ENCODE data around the gene WASF3. TPM values are rescaled to one million over a fixed set of nuclear protein-coding genes. Genes with fewer than 3 reads are reported as not detected.

The WASF3 gene
- total and polyA plus RNA-seq, 4 donors, result 0.82 to 4.9 (median 2.3) TPM

DNA sequence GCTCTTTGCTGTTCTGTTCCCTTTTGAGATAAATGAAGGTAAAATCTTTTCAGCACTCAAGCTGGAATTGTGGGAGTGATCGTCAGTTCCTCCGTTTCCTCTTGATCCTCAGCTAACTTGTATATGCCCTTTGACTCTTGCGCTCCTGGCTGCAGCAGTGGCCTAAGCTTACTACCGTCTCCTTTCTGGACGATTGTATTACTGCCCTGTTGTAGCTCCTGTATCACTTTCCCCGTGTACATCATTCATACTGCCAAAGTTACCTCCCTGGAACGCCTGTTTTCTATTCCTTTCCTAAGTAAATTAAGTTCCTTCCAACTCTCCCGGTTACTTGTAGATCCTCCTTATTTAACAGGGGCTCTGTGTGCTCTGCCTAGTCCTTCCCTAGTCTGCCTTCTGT is 36.9 kb downstream of the WASF3 start:
- peaks cover 0 to 3% (median 0%) of the 10 kb centered on the region in 4 donors for H3K9me3 ChIP-seq (ENCODE audit: control insufficient read depth in 4 of 4, low read length in 3 of 4)
- no peaks in the 10 kb centered on the region for H3K27me3 ChIP-seq (ENCODE audit: control insufficient read depth in 4 of 4, insufficient read depth in 4 of 4, low read length in 3 of 4)
- no peak overlapping the region for H3K4me3 ChIP-seq (ENCODE audit: low read depth in 1 of 3, low read length in 3 of 3)
- no peak for DNase-seq (ENCODE audit: low spot score)
- 77% methylated on average over 8 of the region's 8 CpGs for WGBS
- H3K9ac ChIP-seq (ENCODE audit: low read depth in 1 of 2, low read length in 2 of 2), result no peak overlapping the region
- H3K4me1 ChIP-seq (ENCODE audit: control insufficient read depth in 4 of 4, insufficient read depth in 4 of 4, low read length in 3 of 4), result peaks cover 0 to 27% (median 16%) of the 10 kb centered on the region in 4 donors
- no peak overlapping the region for H3K27ac ChIP-seq (ENCODE audit: low read depth in 1 of 2, low read length in 2 of 2)
- TF ChIP-seq HNF4A (conservative IDR thresholded peaks at IDR 0.05), result no peak
- no peak for TF ChIP-seq FOXA2 (IDR thresholded peaks at IDR 0.05)
- no peak for TF ChIP-seq EGR1 (IDR thresholded peaks at IDR 0.05; ENCODE audit: low read depth in 2 of 2)
- TF ChIP-seq YY1 (IDR thresholded peaks at IDR 0.05), result no peak
- TF ChIP-seq, protein P1, sequence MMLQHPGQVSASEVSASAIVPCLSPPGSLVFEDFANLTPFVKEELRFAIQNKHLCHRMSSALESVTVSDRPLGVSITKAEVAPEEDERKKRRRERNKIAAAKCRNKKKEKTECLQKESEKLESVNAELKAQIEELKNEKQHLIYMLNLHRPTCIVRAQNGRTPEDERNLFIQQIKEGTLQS (IDR thresholded peaks at IDR 0.05), result no peak
- TF ChIP-seq, protein P2, sequence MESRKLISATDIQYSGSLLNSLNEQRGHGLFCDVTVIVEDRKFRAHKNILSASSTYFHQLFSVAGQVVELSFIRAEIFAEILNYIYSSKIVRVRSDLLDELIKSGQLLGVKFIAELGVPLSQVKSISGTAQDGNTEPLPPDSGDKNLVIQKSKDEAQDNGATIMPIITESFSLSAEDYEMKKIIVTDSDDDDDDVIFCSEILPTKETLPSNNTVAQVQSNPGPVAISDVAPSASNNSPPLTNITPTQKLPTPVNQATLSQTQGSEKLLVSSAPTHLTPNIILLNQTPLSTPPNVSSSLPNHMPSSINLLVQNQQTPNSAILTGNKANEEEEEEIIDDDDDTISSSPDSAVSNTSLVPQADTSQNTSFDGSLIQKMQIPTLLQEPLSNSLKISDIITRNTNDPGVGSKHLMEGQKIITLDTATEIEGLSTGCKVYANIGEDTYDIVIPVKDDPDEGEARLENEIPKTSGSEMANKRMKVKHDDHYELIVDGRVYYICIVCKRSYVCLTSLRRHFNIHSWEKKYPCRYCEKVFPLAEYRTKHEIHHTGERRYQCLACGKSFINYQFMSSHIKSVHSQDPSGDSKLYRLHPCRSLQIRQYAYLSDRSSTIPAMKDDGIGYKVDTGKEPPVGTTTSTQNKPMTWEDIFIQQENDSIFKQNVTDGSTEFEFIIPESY (IDR thresholded peaks at IDR 0.05), result no peak
- no peak for TF ChIP-seq SP1 (IDR thresholded peaks at IDR 0.05)
- TF ChIP-seq, protein P3, sequence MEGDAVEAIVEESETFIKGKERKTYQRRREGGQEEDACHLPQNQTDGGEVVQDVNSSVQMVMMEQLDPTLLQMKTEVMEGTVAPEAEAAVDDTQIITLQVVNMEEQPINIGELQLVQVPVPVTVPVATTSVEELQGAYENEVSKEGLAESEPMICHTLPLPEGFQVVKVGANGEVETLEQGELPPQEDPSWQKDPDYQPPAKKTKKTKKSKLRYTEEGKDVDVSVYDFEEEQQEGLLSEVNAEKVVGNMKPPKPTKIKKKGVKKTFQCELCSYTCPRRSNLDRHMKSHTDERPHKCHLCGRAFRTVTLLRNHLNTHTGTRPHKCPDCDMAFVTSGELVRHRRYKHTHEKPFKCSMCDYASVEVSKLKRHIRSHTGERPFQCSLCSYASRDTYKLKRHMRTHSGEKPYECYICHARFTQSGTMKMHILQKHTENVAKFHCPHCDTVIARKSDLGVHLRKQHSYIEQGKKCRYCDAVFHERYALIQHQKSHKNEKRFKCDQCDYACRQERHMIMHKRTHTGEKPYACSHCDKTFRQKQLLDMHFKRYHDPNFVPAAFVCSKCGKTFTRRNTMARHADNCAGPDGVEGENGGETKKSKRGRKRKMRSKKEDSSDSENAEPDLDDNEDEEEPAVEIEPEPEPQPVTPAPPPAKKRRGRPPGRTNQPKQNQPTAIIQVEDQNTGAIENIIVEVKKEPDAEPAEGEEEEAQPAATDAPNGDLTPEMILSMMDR (IDR thresholded peaks at IDR 0.05; ENCODE audit: low read depth, low read length, missing input control), result no peak
- no peak for TF ChIP-seq RXRA (IDR thresholded peaks at IDR 0.05)
- no peak for TF ChIP-seq TAF1 (conservative IDR thresholded peaks at IDR 0.05)
- TF ChIP-seq, protein P4, sequence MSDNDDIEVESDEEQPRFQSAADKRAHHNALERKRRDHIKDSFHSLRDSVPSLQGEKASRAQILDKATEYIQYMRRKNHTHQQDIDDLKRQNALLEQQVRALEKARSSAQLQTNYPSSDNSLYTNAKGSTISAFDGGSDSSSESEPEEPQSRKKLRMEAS (IDR thresholded peaks at IDR 0.05), result no peak
- H3K36me3 ChIP-seq (ENCODE audit: control insufficient read depth in 4 of 4, insufficient read depth in 3 of 4, low read depth in 1 of 4, low read length in 3 of 4), result no peaks in the 10 kb centered on the region

DNA sequence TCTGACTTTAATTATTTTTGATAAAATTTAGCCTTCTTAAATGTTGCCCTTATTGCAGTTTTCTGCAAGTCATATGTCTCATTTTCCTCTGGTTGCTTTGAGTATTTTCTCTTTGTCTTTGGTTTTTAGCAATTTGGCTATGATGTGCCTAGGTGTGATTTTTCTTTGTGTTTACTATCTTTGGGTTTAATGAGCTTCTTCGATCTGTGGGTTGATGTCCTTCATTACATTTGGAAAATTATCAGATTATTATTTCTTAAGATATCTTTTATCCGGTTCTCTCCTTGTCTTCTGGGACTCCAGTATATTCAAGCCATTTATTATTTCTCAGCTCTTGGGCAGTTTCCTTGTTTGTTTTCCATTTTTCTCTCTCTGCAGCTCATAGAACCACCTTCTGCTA is 39.0 kb downstream of the WASF3 start:
- no peaks in the 10 kb centered on the region for H3K36me3 ChIP-seq (ENCODE audit: control insufficient read depth in 4 of 4, insufficient read depth in 3 of 4, low read depth in 1 of 4, low read length in 3 of 4)
- H3K9ac ChIP-seq (ENCODE audit: low read depth in 1 of 2, low read length in 2 of 2), result no peak overlapping the region
- peaks cover 0 to 10% (median 2%) of the 10 kb centered on the region in 4 donors for H3K4me1 ChIP-seq (ENCODE audit: control insufficient read depth in 4 of 4, insufficient read depth in 4 of 4, low read length in 3 of 4)
- no peak for DNase-seq (ENCODE audit: low spot score)
- H3K27ac ChIP-seq (ENCODE audit: low read depth in 1 of 2, low read length in 2 of 2), result no peak overlapping the region
- H3K4me3 ChIP-seq (ENCODE audit: low read depth in 1 of 3, low read length in 3 of 3), result no peak overlapping the region
- WGBS, result over 99% methylated on average over 2 of the region's 2 CpGs
- peaks cover 0 to 3% (median 0%) of the 10 kb centered on the region in 4 donors for H3K9me3 ChIP-seq (ENCODE audit: control insufficient read depth in 4 of 4, low read length in 3 of 4)
- H3K27me3 ChIP-seq (ENCODE audit: control insufficient read depth in 4 of 4, insufficient read depth in 4 of 4, low read length in 3 of 4), result no peaks in the 10 kb centered on the region
- TF ChIP-seq FOXA1 (IDR thresholded peaks at IDR 0.05) (no peak), TAF1 (conservative IDR thresholded peaks at IDR 0.05) (no peak), YY1 (IDR thresholded peaks at IDR 0.05) (no peak), HNF4G (IDR thresholded peaks at IDR 0.05) (no peak), FOXA2 (IDR thresholded peaks at IDR 0.05) (no peak), EGR1 (IDR thresholded peaks at IDR 0.05; ENCODE audit: low read depth in 2 of 2) (no peak), NR2F2 (IDR thresholded peaks at IDR 0.05) (no peak)
- TF ChIP-seq, protein P4 (IDR thresholded peaks at IDR 0.05), result no peak
- TF ChIP-seq, protein P1 (IDR thresholded peaks at IDR 0.05), result no peak
